ENCODE results near the gene KLHDC10.

DNA sequence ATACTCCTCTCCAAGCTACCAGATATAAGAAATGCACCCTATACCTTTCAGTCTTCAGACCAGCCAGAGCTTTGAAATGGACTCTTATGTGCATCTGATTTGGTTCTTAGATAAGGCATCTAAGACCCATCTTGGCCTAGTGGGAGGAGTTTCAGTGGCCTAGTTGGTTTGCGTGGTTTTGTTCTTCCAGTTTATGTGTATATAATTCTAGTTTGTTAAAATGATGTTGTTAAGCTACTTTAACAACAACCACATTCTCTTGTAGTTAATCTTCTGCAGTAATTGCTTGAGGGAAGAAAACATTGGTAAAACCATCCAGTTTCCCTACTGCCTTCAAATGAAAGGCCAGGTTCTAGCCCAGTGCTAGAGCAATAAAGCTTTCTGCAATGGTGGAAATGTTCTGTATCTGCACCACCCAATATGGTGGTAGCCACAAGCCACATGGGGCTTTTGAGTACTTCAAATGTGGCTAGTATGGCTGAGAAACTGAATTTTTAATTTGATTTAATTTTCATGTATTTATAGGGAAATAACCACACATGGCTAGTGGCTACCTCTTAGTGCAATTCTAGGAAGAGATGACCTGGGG is 66.3 kb downstream of the KLHDC10 start:
- TF ChIP-seq, protein P1, sequence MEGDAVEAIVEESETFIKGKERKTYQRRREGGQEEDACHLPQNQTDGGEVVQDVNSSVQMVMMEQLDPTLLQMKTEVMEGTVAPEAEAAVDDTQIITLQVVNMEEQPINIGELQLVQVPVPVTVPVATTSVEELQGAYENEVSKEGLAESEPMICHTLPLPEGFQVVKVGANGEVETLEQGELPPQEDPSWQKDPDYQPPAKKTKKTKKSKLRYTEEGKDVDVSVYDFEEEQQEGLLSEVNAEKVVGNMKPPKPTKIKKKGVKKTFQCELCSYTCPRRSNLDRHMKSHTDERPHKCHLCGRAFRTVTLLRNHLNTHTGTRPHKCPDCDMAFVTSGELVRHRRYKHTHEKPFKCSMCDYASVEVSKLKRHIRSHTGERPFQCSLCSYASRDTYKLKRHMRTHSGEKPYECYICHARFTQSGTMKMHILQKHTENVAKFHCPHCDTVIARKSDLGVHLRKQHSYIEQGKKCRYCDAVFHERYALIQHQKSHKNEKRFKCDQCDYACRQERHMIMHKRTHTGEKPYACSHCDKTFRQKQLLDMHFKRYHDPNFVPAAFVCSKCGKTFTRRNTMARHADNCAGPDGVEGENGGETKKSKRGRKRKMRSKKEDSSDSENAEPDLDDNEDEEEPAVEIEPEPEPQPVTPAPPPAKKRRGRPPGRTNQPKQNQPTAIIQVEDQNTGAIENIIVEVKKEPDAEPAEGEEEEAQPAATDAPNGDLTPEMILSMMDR (IDR thresholded peaks at IDR 0.05): no peak
- no peak for TF ChIP-seq POLR2A (IDR thresholded peaks at IDR 0.05; ENCODE audit: low read depth)
